ENCODE measurements around the gene FOXP3. TPM values are rescaled to one million over a fixed set of nuclear protein-coding genes. Genes with fewer than 3 reads are reported as not detected.

The FOXP3 gene
- total RNA-seq, 1 experiment from 2014 or later: not detected

GRCh38 chrX:49286581-49286980, 22.1 kb upstream of the FOXP3 start:
- H3K4me1 ChIP-seq (ENCODE audit: insufficient read depth, low read length, poor library complexity, severe bottlenecking): no peaks in the 10 kb centered on the region
- intact Hi-C loops (cut with micrococcal nuclease; ENCODE audit: unreplicated experiment): no loop called here
- no peaks in the 10 kb centered on the region for H3K9me3 ChIP-seq (ENCODE audit: low read depth, low read length, poor library complexity, severe bottlenecking)
- TF ChIP-seq CTCF (conservative IDR thresholded peaks at IDR 0.05; ENCODE audit: low read depth, low read length): no peak
- no peak for TF ChIP-seq EZH2 (IDR thresholded peaks at IDR 0.05; ENCODE audit: borderline replicate concordance, low read depth, low read length, poor library complexity, severe bottlenecking)
- H3K27ac ChIP-seq (ENCODE audit: low read depth, low read length, poor library complexity, severe bottlenecking): no peak overlapping the region
- CTCF ChIA-PET: interaction anchor here (0.6 kb wide), 1 partner anchor 8 kb away, joined by 8 read pairs; no protein-coding TSS in a partner anchor
- no peaks in the 10 kb centered on the region for H3K27me3 ChIP-seq (replicated peaks; ENCODE audit: insufficient read depth, low read depth, low read length, poor library complexity)
- POLR2A ChIA-PET (ENCODE audit: low non-redundant PET): no interaction called here
- no peaks in the 10 kb centered on the region for H3K36me3 ChIP-seq (ENCODE audit: insufficient read depth, low read length, poor library complexity, severe bottlenecking)
- no TSS peak for BruUV-seq (replicated peaks)
- DNase-seq (ENCODE audit: low spot score): no peak
- no peak overlapping the region for H3K4me3 ChIP-seq (ENCODE audit: low read depth, low read length, poor library complexity, severe bottlenecking)

DNA sequence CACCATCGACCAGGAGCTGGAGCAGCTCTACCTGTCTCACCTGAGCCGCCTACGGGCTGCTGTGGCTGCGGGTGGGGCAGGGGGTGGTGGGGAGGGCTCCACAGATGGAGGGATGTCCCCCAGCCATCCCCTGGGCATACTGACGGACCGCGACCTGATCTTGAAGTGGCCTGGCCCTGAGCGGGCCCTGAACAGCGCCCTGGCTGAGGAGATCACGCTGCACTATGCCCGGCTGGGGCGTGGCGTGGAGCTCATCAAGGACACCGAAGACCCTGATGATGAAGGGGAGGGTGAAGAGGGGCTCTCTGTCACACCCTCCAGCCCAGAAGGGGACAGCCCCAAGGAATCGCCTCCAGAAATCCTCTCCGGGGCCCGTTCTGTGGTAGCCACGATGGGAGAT, 21.6 kb upstream of the FOXP3 start:
- no peak overlapping the region for H3K27ac ChIP-seq (ENCODE audit: low read depth, low read length, poor library complexity, severe bottlenecking)
- no peaks in the 10 kb centered on the region for H3K36me3 ChIP-seq (ENCODE audit: insufficient read depth, low read length, poor library complexity, severe bottlenecking)
- ChIA-PET POLR2A (ENCODE audit: low non-redundant PET) (no interaction called here), CTCF (interaction anchor here (0.6 kb wide), 1 partner anchor 8 kb away, joined by 8 read pairs; no protein-coding TSS in a partner anchor)
- no peaks in the 10 kb centered on the region for H3K27me3 ChIP-seq (replicated peaks; ENCODE audit: insufficient read depth, low read depth, low read length, poor library complexity)
- no peaks in the 10 kb centered on the region for H3K9me3 ChIP-seq (ENCODE audit: low read depth, low read length, poor library complexity, severe bottlenecking)
- no peak overlapping the region for H3K4me3 ChIP-seq (ENCODE audit: low read depth, low read length, poor library complexity, severe bottlenecking)
- BruUV-seq (replicated peaks): no TSS peak
- TF ChIP-seq EZH2 (IDR thresholded peaks at IDR 0.05; ENCODE audit: borderline replicate concordance, low read depth, low read length, poor library complexity, severe bottlenecking) (no peak), CTCF (conservative IDR thresholded peaks at IDR 0.05; ENCODE audit: low read depth, low read length) (no peak)
- H3K4me1 ChIP-seq (ENCODE audit: insufficient read depth, low read length, poor library complexity, severe bottlenecking): no peaks in the 10 kb centered on the region
- intact Hi-C loops (cut with micrococcal nuclease; ENCODE audit: unreplicated experiment): no loop called here
- DNase-seq (ENCODE audit: low spot score): no peak

DNA sequence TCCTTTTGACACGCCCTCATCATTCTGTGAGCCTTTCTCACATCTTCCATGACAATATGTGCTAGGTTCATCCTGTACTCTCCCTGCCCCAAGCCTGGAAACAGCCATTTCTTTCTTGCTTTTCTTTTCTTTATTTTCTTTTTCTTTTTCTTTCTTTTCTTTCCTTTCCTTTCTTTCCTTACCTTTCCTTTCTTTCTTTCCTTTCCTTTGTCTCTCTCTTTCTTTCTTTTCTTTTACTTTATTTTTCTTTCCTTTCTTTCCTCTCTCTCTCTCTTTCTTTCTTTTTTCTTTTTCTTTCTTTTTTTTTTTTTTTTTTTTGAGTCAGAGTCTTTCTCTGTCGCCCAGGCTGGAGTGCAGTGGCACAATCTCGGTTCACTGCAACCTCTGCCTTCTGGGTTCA, 19.7 kb upstream of the FOXP3 start:
- no peak for DNase-seq (ENCODE audit: low spot score)
- ChIA-PET POLR2A (ENCODE audit: low non-redundant PET) (no interaction called here), CTCF (no interaction called here)
- intact Hi-C loops (cut with micrococcal nuclease; ENCODE audit: unreplicated experiment): no loop called here
- no peak for TF ChIP-seq EZH2 (IDR thresholded peaks at IDR 0.05; ENCODE audit: borderline replicate concordance, low read depth, low read length, poor library complexity, severe bottlenecking)
- TF ChIP-seq CTCF (conservative IDR thresholded peaks at IDR 0.05; ENCODE audit: low read depth, low read length): no peak
- H3K27ac ChIP-seq (ENCODE audit: low read depth, low read length, poor library complexity, severe bottlenecking): no peak overlapping the region
- no peaks in the 10 kb centered on the region for H3K4me1 ChIP-seq (ENCODE audit: insufficient read depth, low read length, poor library complexity, severe bottlenecking)
- no TSS peak for BruUV-seq (replicated peaks)
- no peak overlapping the region for H3K4me3 ChIP-seq (ENCODE audit: low read depth, low read length, poor library complexity, severe bottlenecking)
- H3K27me3 ChIP-seq (replicated peaks; ENCODE audit: insufficient read depth, low read depth, low read length, poor library complexity): no peaks in the 10 kb centered on the region
- no peaks in the 10 kb centered on the region for H3K9me3 ChIP-seq (ENCODE audit: low read depth, low read length, poor library complexity, severe bottlenecking)
- H3K36me3 ChIP-seq (ENCODE audit: insufficient read depth, low read length, poor library complexity, severe bottlenecking): no peaks in the 10 kb centered on the region

Measured in A673 (cell line).